ENCODE data around the gene ST7. TPM values are rescaled to one million over a fixed set of nuclear protein-coding genes. Genes with fewer than 3 reads are reported as not detected.

Gene ST7
- total and polyA plus RNA-seq, 2 of the 8 experiments (the other 6 are each of a cell fraction or from before 2014, with no cell fraction given): 16.3 to 18.0 TPM

GRCh38 chr7:117021366-117021765 is 68.1 kb downstream of the ST7 start:
- Histone ChIP-seq H4K8ac (ENCODE audit: extremely low read depth, insufficient read depth, low read length) (no peak overlapping the region), H3K14ac (ENCODE audit: insufficient read length) (no peak overlapping the region), H3K23me2 (ENCODE audit: low read depth, low read length) (no peaks in the 10 kb centered on the region), H3K4ac (replicated peaks; ENCODE audit: insufficient read length, low read depth, low read length) (no peak overlapping the region), H3K18ac (ENCODE audit: extremely low read depth, low read length) (no peak overlapping the region), H2BK15ac (ENCODE audit: low read length) (no peak overlapping the region), H3K56ac (replicated peaks; ENCODE audit: insufficient read length, low read depth, low read length) (no peak overlapping the region), H3K36me3 (ENCODE audit: control insufficient read depth in 2 of 4, insufficient read depth in 4 of 4, low read length in 3 of 4) (no peaks in the 10 kb centered on the region), H3K9ac (replicated peaks in 1 of 4; ENCODE audit: extremely low read depth in 1 of 4, low read depth in 3 of 4, low read length in 3 of 4) (no peak overlapping the region), H3K4me2 (ENCODE audit: insufficient read depth in 1 of 2, low read depth in 2 of 2, low read length in 2 of 2) (no peak overlapping the region), H2AFZ (ENCODE audit: low read length) (no peak overlapping the region), H3K79me1 (ENCODE audit: low read depth, low read length) (no peaks in the 10 kb centered on the region), H3K4me3 (ENCODE audit: extremely low read depth in 1 of 4, insufficient read depth in 2 of 4, low read depth in 3 of 4, low read length in 4 of 4) (no peak overlapping the region), H3K27me3 (replicated peaks in 1 of 4; ENCODE audit: control insufficient read depth in 3 of 4, extremely low read depth in 1 of 4, insufficient read depth in 3 of 4, low read length in 3 of 4) (no peaks in the 10 kb centered on the region), H3K9me3 (ENCODE audit: insufficient read depth in 2 of 2, low read depth in 1 of 2, low read length in 1 of 2) (no peaks in the 10 kb centered on the region), H3K27ac (ENCODE audit: low read depth, low read length) (no peak overlapping the region), H3K23ac (ENCODE audit: insufficient read length) (no peak overlapping the region), H2BK120ac (replicated peaks; ENCODE audit: low read depth, low read length) (no peak overlapping the region), H2BK12ac (ENCODE audit: low read depth, low read length) (no peak overlapping the region), H2AK5ac (ENCODE audit: low read depth, low read length) (no peak overlapping the region), H4K20me1 (replicated peaks in 1 of 2; ENCODE audit: control insufficient read depth in 1 of 2, insufficient read depth in 2 of 2, low read length in 2 of 2) (no peaks in the 10 kb centered on the region), H3K79me2 (ENCODE audit: control insufficient read depth in 1 of 2, insufficient read depth in 2 of 2, low read length in 2 of 2) (peaks cover 0 to 2% of the 10 kb centered on the region in 2 experiments; a peak in 1 of 4 replicates), H4K91ac (replicated peaks; ENCODE audit: insufficient read length, low read length) (no peak overlapping the region), H3K4me1 (replicated peaks in 1 of 4; ENCODE audit: control insufficient read depth in 3 of 4, insufficient read depth in 4 of 4, low read length in 3 of 4) (peaks cover 0 to 7% (median 4%) of the 10 kb centered on the region in 4 experiments), H4K5ac (ENCODE audit: insufficient read length, low read depth, low read length) (no peak overlapping the region), H2BK5ac (ENCODE audit: low read depth, low read length) (no peak overlapping the region), H2BK20ac (ENCODE audit: low read length) (no peak overlapping the region)
- CTCF ChIA-PET (ENCODE audit: partially characterized antibody): interaction anchor here (0.6 kb wide), 1 partner anchor 23 kb away, joined by 3 read pairs; no protein-coding TSS in a partner anchor
- WGBS, 2 experiments (ENCODE audit: extremely low coverage in 1 of 2, insufficient coverage in 1 of 2, insufficient read length in 1 of 2, insufficient replicate concordance in 2 of 2, low coverage in 1 of 2, low lambda C conversion rate in 2 of 2, missing lambda C conversion rate in 1 of 2): 87% methylated on average over 2 of the region's 2 CpGs; no CpG with 5 or more reads in 1 of the 2 experiments
- DNase-seq (ENCODE audit: low read depth in 1 of 2, low spot score in 2 of 2) (no peak), FAIRE-seq (no peak)
- POLR2A ChIA-PET (ENCODE audit: partially characterized antibody): no interaction called here
- TF ChIP-seq HDAC2 (IDR thresholded peaks at IDR 0.05; ENCODE audit: borderline replicate concordance in 1 of 2, low read depth in 2 of 2, low read length in 2 of 2) (no peak), SUZ12 (IDR thresholded peaks at IDR 0.05; ENCODE audit: low read length) (no peak), TAF1 (IDR thresholded peaks at IDR 0.05; ENCODE audit: low read depth, low read length) (no peak), SP2 (IDR thresholded peaks at IDR 0.05; ENCODE audit: low read length) (no peak), POLR2A (IDR thresholded peaks at IDR 0.05; ENCODE audit: control extremely low read depth in 1 of 2, low read depth in 2 of 2, low read length in 2 of 2) (no peak), RAD21 (IDR thresholded peaks at IDR 0.05 in 1 of 2, conservative IDR thresholded peaks at IDR 0.05 in 1 of 2; ENCODE audit: low read depth in 2 of 2, low read length in 2 of 2) (no peak), KDM5A (IDR thresholded peaks at IDR 0.05; ENCODE audit: low read length) (no peak), RBBP5 (IDR thresholded peaks at IDR 0.05; ENCODE audit: borderline replicate concordance, low read depth, low read length) (no peak), PHF8 (conservative IDR thresholded peaks at IDR 0.05; ENCODE audit: low read depth, low read length) (no peak)
- TF ChIP-seq, protein P1, sequence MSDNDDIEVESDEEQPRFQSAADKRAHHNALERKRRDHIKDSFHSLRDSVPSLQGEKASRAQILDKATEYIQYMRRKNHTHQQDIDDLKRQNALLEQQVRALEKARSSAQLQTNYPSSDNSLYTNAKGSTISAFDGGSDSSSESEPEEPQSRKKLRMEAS (IDR thresholded peaks at IDR 0.05): no peak
- TF ChIP-seq, protein P2, sequence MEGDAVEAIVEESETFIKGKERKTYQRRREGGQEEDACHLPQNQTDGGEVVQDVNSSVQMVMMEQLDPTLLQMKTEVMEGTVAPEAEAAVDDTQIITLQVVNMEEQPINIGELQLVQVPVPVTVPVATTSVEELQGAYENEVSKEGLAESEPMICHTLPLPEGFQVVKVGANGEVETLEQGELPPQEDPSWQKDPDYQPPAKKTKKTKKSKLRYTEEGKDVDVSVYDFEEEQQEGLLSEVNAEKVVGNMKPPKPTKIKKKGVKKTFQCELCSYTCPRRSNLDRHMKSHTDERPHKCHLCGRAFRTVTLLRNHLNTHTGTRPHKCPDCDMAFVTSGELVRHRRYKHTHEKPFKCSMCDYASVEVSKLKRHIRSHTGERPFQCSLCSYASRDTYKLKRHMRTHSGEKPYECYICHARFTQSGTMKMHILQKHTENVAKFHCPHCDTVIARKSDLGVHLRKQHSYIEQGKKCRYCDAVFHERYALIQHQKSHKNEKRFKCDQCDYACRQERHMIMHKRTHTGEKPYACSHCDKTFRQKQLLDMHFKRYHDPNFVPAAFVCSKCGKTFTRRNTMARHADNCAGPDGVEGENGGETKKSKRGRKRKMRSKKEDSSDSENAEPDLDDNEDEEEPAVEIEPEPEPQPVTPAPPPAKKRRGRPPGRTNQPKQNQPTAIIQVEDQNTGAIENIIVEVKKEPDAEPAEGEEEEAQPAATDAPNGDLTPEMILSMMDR (IDR thresholded peaks at IDR 0.05; ENCODE audit: control extremely low read depth in 1 of 3, insufficient read depth in 1 of 3, low read depth in 1 of 3, low read length in 3 of 3): no peak

All from H1 (cell line).